Neuronal stem cell (in vitro differentiated cells): ENCODE measurements around the gene CRACR2B.

Experiments
- DNase-seq: peaks from one replicate; pipeline ENCODE4 v3.0.0-alpha.2; 2013; ENCODE audit warnings: low spot score
- H2AFZ ChIP-seq: one replicate; pipeline ENCODE4 v1.6.1; 2013; ENCODE audit warnings: mild to moderate bottlenecking, low read length, inconsistent platforms
- H2AK5ac ChIP-seq: 2 replicates; pipeline ENCODE4 v1.6.1; 2013; ENCODE audit warnings: low read depth, mild to moderate bottlenecking, inconsistent platforms, low read length, moderate library complexity, mixed read lengths
- H2BK120ac ChIP-seq: 2 replicates; pipeline ENCODE4 v1.6.1; 2013; ENCODE audit warnings: low read depth, mild to moderate bottlenecking, inconsistent platforms, low read length, moderate library complexity, mixed read lengths
- H2BK12ac ChIP-seq: one replicate; pipeline ENCODE4 v1.6.1; 2013; ENCODE audit warnings: low read length, inconsistent platforms
- H2BK15ac ChIP-seq: 2 replicates; pipeline ENCODE4 v1.6.1; 2013; ENCODE audit warnings: mild to moderate bottlenecking, low read length, inconsistent platforms, mixed read lengths
- H2BK5ac ChIP-seq: one replicate; pipeline ENCODE4 v1.6.1; 2013; ENCODE audit warnings: inconsistent platforms, mild to moderate bottlenecking, low read length, moderate library complexity
- H3K14ac ChIP-seq: one replicate; pipeline ENCODE4 v1.6.1; 2013; ENCODE audit warnings: low read length, inconsistent platforms
- H3K18ac ChIP-seq: 2 replicates; pipeline ENCODE4 v1.6.1; 2013; ENCODE audit warnings: low read length, inconsistent platforms
- H3K23ac ChIP-seq: 2 replicates; pipeline ENCODE4 v1.6.1; 2013; ENCODE audit warnings: low read depth, mild to moderate bottlenecking, mixed read lengths, low read length, inconsistent platforms; ENCODE audit not compliant: poor library complexity
- H3K27ac ChIP-seq: replicated peaks from 3 replicates; pipeline ENCODE4 v1.5.1; 2013; ENCODE audit warnings: low read length, inconsistent platforms
- H3K27me3 ChIP-seq, 3 experiments: 2 replicates each; pipeline ENCODE4 v1.6.1; 2013; ENCODE audit warnings: low read length in 3 of 3, mild to moderate bottlenecking in 2 of 3, inconsistent platforms in 1 of 3, low read depth in 1 of 3, mixed read lengths in 1 of 3, moderate library complexity in 1 of 3; ENCODE audit not compliant: control insufficient read depth in 3 of 3, insufficient read depth in 3 of 3
- H3K36me3 ChIP-seq, 2 donors: replicated peaks in 1 of 2; 2 replicates each; pipeline ENCODE4 v1.6.1; 2013; ENCODE audit warnings: low read length in 2 of 2; ENCODE audit not compliant: control insufficient read depth in 2 of 2, insufficient read depth in 2 of 2
- H3K4ac ChIP-seq: 2 replicates; pipeline ENCODE4 v1.6.1; 2013; ENCODE audit warnings: inconsistent platforms, mild to moderate bottlenecking, low read length, moderate library complexity
- H3K4me1 ChIP-seq, 2 donors: 1 replicate in 1 of 2; 2 replicates in 1 of 2; pipeline ENCODE4 v1.6.1; 2013; ENCODE audit warnings: low read length in 2 of 2, low read depth in 1 of 2; ENCODE audit not compliant: control insufficient read depth in 2 of 2, insufficient read depth in 1 of 2
- H3K4me2 ChIP-seq: one replicate; pipeline ENCODE4 v1.6.1; 2013; ENCODE audit warnings: mild to moderate bottlenecking, low read length, inconsistent platforms; ENCODE audit not compliant: insufficient read depth, poor library complexity, severe bottlenecking
- H3K4me3 ChIP-seq, 2 donors: 2 replicates each; pipeline ENCODE4 v1.5.1; 2013; ENCODE audit warnings: low read length in 2 of 2, mild to moderate bottlenecking in 2 of 2, inconsistent platforms in 1 of 2, moderate library complexity in 1 of 2
- H3K79me1 ChIP-seq: one replicate; pipeline ENCODE4 v1.6.1; 2013; ENCODE audit warnings: low read depth, mild to moderate bottlenecking, inconsistent platforms, low read length, moderate library complexity
- H3K9ac ChIP-seq: one replicate; pipeline ENCODE4 v1.6.1; 2013; ENCODE audit warnings: mild to moderate bottlenecking, low read depth, low read length, inconsistent platforms; ENCODE audit not compliant: poor library complexity
- H3K9me3 ChIP-seq, 2 donors: replicated peaks in 1 of 2; 2 replicates each; pipeline versions ENCODE3 to v1.6.1; 2013; ENCODE audit warnings: low read length in 2 of 2, mild to moderate bottlenecking in 2 of 2, inconsistent platforms in 1 of 2, low read depth in 1 of 2, mixed read lengths in 1 of 2, moderate library complexity in 1 of 2; ENCODE audit not compliant: control insufficient read depth in 2 of 2, insufficient read depth in 1 of 2
- H4K8ac ChIP-seq: one replicate; pipeline ENCODE4 v1.6.1; 2013; ENCODE audit warnings: low read depth, mild to moderate bottlenecking, inconsistent platforms, low read length, moderate library complexity
- H4K91ac ChIP-seq: one replicate; pipeline ENCODE4 v1.6.1; 2013; ENCODE audit warnings: low read length, low read depth, mild to moderate bottlenecking, inconsistent platforms; ENCODE audit not compliant: poor library complexity
- WGBS, 2 donors: extraction: QIAGEN DNeasy Blood & Tissue Kit; methylation state at CpG; one replicate each; pipeline ENCODE4 v1.1.7; 2013; ENCODE audit warnings: missing lambda C conversion rate in 2 of 2, mixed read lengths in 1 of 2; ENCODE audit not compliant: insufficient read length in 2 of 2, insufficient replicate concordance in 1 of 2; ENCODE audit errors: extremely low coverage in 2 of 2; 5-methylcytosine and 5-hydroxymethylcytosine counted together

The CRACR2B gene

DNA sequence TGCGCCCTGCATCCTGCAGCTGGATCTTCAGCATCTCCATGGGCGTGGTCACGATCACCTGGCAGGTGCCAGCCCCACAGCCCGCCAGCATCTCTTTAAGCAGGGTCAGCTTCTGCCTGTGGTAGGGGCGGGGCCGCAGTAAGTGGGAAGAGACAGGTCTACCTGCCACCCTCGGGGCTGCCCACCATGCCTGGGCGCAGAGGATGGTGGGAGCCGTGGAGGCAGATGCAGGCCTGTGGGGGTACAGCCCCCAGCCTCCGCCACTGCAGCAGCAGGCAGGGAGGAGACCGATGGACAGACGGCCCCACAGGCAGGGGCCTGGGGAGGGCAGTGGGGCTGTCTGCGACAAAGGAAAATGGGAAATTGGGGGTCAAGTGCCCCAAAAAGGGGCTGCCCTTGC, 34.8 kb upstream of the CRACR2B start:
- H3K4me2 ChIP-seq: no peak overlapping the region
- H3K18ac ChIP-seq: no peak overlapping the region
- no peak overlapping the region for H2BK5ac ChIP-seq
- no peak overlapping the region for H3K27ac ChIP-seq
- H3K4me1 ChIP-seq: peaks cover 18 to 27% of the 10 kb centered on the region in 2 donors
- no peak overlapping the region for H3K4ac ChIP-seq
- no peak overlapping the region for H2AFZ ChIP-seq
- no peak for DNase-seq
- no peak overlapping the region for H3K4me3 ChIP-seq
- no peak overlapping the region for H2BK12ac ChIP-seq
- no peaks in the 10 kb centered on the region for H3K9me3 ChIP-seq
- H3K9ac ChIP-seq: peak overlapping the region; percentile 21
- no CpG with 5 or more reads among the region's 13 CpGs for WGBS, 2 donors
- no peak overlapping the region for H3K14ac ChIP-seq
- H4K8ac ChIP-seq: no peak overlapping the region
- H4K91ac ChIP-seq: no peak overlapping the region
- no peak overlapping the region for H2BK120ac ChIP-seq
- peak overlapping the region; percentile 89 for H3K23ac ChIP-seq
- H3K27me3 ChIP-seq: no peaks in the 10 kb centered on the region
- peaks cover 19 to 40% of the 10 kb centered on the region in 2 donors for H3K36me3 ChIP-seq
- H3K79me1 ChIP-seq: peaks cover 21% of the 10 kb centered on the region
- no peak overlapping the region for H2AK5ac ChIP-seq
- H2BK15ac ChIP-seq: no peak overlapping the region

- no peak overlapping the region for H2BK15ac ChIP-seq
- no peak overlapping the region for H2AFZ ChIP-seq
- H3K4me1 ChIP-seq: peaks cover 18 to 27% of the 10 kb centered on the region in 2 donors
- H3K27me3 ChIP-seq: no peaks in the 10 kb centered on the region
- H3K9me3 ChIP-seq: no peaks in the 10 kb centered on the region
- no peak overlapping the region for H3K4ac ChIP-seq
- no peak for DNase-seq
- H4K91ac ChIP-seq: no peak overlapping the region
- peak overlapping the region; percentile 12 for H3K9ac ChIP-seq
- no CpG with 5 or more reads among the region's 7 CpGs for WGBS, 2 donors
- no peak overlapping the region for H3K14ac ChIP-seq
- no peak overlapping the region for H3K27ac ChIP-seq
- no peak overlapping the region for H2BK12ac ChIP-seq
- H3K36me3 ChIP-seq: peaks cover 19 to 40% of the 10 kb centered on the region in 2 donors
- H2BK120ac ChIP-seq: no peak overlapping the region
- H2AK5ac ChIP-seq: no peak overlapping the region
- H3K23ac ChIP-seq: no peak overlapping the region
- no peak overlapping the region for H2BK5ac ChIP-seq
- H3K18ac ChIP-seq: no peak overlapping the region
- peaks cover 24% of the 10 kb centered on the region for H3K79me1 ChIP-seq
- no peak overlapping the region for H3K4me2 ChIP-seq
- no peak overlapping the region for H3K4me3 ChIP-seq
- no peak overlapping the region for H4K8ac ChIP-seq
Measured at GRCh38 chr11:793556-793955, 34.2 kb upstream of the CRACR2B start.

DNA sequence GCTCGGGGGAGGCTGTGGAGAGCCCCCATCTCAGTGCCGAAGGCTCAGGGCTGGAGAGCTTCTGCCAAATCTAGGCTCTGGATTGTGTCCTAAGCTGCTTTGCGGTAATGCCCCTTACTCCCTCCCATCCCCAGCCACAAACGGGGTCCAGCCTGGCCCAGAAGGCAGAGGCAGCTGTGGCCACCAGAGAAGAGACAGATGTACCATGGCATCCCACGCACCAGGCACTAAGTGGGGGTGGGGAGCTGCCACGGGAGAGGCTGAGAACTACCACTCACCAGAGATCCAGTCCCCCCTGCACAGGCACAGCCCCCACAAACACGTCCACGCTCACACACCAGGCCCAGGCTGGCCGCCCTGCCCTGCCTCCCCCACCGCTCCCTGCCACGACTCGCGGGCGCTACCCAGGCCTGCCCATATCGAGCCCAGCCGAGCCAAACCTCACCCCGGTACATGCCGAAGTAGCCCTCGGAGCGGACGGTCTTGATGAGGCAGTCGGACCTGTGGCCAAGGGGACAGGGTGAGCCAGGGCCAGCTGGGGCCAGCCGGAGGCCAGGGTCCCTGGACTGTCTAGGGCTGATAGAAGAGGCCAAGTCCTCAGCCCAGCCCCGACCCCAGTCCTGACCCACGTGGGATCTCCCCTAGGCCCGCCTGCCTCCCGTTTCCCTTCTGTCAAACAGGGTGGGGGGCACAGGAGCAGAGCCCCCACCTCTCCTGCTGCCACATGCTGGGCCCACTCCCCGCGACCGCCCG, 33.5 kb upstream of the CRACR2B start:
- no CpG with 5 or more reads among the region's 31 CpGs for WGBS, 2 donors
- Histone ChIP-seq H4K8ac (no peak overlapping the region), H3K4ac (no peak overlapping the region), H3K4me3 (peak overlapping the region in 1 of 2 donors; percentile 26), H3K27me3 (no peaks in the 10 kb centered on the region), H3K36me3 (peaks cover 19 to 43% of the 10 kb centered on the region in 2 donors), H2AK5ac (peak overlapping the region; percentile 56), H3K18ac (no peak overlapping the region), H4K91ac (no peak overlapping the region), H3K27ac (no peak overlapping the region), H3K9me3 (no peaks in the 10 kb centered on the region), H2BK15ac (no peak overlapping the region), H2BK120ac (no peak overlapping the region), H2AFZ (no peak overlapping the region), H2BK12ac (no peak overlapping the region), H3K79me1 (peaks cover 24% of the 10 kb centered on the region), H3K4me2 (no peak overlapping the region), H3K9ac (peak overlapping the region; percentile 70), H3K14ac (no peak overlapping the region), H3K4me1 (peaks cover 18 to 21% of the 10 kb centered on the region in 2 donors), H3K23ac (peak overlapping the region; percentile 95), H2BK5ac (peak overlapping the region; percentile 82)
- DNase-seq: no peak

DNA sequence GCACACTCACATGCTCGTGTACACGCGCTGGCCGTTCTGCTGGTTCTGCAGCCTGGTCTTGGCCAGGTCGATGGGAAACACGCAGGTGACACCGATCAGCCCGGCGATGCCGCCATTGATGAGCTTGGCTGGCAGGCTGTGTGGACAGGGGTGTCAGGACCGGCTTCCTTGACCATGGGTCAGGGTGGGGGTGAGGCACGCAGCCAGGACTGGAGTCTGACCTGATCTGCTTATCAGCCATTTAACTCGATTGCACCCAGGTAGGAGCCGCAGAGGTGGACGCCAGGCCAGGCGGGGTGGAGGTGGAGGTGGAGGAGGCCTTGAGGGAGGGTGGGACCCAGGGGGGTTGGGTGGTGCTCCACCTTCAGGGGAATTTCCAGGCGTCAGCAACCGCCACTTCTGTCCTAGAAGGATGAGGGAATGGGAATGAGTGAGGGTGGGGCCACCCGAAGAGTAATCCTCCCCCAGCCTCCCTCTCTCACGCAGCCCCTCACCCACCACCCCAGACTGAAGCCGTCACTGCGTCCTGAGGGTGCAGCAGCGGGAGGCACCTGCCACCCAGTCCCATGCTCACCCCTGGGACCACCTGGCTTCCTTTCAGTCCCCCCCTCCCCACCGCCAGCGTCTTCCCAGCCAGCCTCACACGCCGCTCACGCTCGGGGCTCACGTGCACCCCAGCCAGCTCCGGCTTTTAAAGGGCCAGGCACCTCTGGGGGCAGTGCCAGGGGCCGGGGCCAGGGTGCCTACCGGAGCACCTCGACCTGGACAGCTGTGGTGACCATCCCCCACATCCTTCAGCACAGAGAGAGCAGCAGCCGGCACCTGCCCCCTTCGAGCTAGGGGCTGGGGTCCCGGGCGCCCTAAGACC, 32.7 kb upstream of the CRACR2B start:
- Histone ChIP-seq H3K27ac (no peak overlapping the region), H3K9me3 (no peaks in the 10 kb centered on the region), H2BK12ac (peak overlapping the region; percentile 41), H4K91ac (no peak overlapping the region), H3K9ac (peak overlapping the region; percentile 70), H3K4me1 (peaks cover 15 to 16% of the 10 kb centered on the region in 2 donors), H3K27me3 (no peaks in the 10 kb centered on the region), H3K36me3 (peaks cover 19 to 51% of the 10 kb centered on the region in 2 donors), H3K79me1 (peaks cover 24% of the 10 kb centered on the region), H3K4me3 (no peak overlapping the region), H3K4ac (no peak overlapping the region), H2BK15ac (no peak overlapping the region), H3K18ac (peak overlapping the region; percentile 64), H2AK5ac (peak overlapping the region; percentile 10), H2BK120ac (no peak overlapping the region), H2BK5ac (peak overlapping the region; percentile 82), H3K14ac (peak overlapping the region; percentile 38), H2AFZ (no peak overlapping the region), H3K4me2 (peak overlapping the region; percentile 11), H4K8ac (no peak overlapping the region), H3K23ac (peak overlapping the region; percentile 95)
- no CpG with 5 or more reads among the region's 38 CpGs for WGBS, 2 donors
- DNase-seq: no peak
